Stimulated activated CD8-positive, alpha-beta memory T cell treated with anti-CD3 and anti-CD28 coated beads, Interleukin-7, amount 100 ng/mL, for 1 hour (primary cell): ENCODE results near the gene XIRP1.
A peak's percentile ranks its signal among the peaks of the same experiment; 100 is the strongest.
"Not testable (repeated sequence)": the region's sequence is repeated elsewhere in the genome, so short reads cannot be mapped to it uniquely, and the experiment has no call there.

Experiments
- DNase-seq, 2 donors: peaks; one replicate each; pipeline ENCODE4 v3.0.0-alpha.2; 2020; ENCODE audit warnings: low read depth in 2 of 2

XIRP1 gene

DNA sequence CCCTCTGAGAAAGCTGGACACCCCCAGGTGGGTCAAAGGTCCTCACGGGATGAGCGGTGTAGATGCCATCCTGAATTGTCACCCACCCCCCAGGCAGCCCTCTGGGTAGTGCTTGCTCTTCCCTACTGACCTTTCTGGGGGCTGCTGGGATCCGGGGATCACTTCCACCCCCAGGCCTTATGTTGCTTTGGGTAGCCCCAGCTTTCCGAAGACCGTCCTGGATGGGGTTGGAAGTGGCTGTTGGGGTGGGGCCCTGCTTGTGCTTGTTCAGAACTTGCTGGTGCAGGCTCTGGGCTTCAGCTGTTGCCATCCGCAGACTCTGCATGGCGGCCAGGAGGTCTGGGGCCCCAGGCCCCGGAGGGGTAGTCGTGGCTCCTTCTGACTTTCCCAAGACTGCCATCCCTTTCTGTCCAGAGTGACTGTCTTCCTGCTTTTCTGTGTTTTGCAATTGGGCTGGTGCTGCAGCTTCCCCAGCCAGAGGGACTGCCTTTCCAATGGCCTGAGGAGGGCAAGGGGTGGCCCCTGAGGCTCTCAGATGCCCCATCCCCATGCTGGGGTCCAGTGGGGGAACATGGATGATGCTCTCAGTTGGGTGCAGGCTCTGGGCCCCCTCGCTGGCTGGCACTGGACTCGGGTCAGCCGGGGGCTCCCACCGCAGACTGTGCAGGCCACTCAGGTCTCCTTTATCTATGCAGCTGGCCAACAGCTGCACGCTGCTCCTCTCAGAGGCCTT is 6.3 kb downstream of the XIRP1 start:
- no peak for DNase-seq

DNA sequence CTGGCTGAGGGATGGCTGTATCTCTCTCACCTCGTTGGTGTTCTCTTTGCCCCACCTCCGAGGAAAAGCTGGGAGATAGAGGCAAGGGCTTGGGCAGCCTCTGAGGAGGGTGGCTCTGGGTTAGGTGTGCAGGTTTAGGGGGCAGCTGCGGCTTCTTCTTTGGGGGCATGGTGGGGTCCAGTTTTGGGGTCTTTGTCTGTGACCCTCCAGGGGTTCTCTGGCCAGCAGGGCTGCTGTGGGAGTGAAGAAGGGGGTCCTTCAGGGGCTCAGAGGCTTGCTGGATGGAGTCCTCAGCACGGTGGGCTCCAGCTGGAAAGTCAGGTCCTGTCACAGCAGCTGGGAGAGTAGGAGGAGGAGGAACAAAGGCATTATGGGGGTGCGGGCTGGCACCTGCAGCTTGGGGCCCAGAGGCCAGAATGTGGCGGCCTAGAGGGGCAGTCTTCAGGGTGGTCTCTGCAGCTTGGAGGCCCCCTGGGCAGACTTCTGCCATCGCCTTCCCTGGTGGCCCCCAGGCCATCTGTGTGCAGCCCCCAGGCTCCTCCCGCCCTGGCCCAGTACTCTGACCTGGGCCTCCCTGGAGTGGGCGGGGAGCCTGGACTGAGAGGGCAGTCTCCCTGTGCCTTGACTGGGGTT is 7.0 kb downstream of the XIRP1 start:
- DNase-seq = no peak

DNA sequence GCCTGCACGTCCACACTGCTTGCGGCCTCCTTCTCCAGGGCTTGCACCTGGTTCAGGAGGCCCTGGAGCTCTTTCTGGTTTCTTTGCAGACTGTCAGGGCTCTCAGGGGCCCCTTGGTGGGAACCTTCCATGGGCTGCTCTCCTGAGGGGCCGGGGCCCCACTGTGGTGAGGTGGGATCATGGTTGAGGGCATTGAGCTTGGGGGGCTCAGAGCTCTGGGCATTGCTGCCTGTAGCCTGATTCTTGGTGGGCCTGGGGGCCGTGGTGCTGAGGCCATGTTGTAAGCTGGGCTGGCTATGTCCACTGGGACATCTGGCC is 7.5 kb downstream of the XIRP1 start:
- DNase-seq = no peak

DNA sequence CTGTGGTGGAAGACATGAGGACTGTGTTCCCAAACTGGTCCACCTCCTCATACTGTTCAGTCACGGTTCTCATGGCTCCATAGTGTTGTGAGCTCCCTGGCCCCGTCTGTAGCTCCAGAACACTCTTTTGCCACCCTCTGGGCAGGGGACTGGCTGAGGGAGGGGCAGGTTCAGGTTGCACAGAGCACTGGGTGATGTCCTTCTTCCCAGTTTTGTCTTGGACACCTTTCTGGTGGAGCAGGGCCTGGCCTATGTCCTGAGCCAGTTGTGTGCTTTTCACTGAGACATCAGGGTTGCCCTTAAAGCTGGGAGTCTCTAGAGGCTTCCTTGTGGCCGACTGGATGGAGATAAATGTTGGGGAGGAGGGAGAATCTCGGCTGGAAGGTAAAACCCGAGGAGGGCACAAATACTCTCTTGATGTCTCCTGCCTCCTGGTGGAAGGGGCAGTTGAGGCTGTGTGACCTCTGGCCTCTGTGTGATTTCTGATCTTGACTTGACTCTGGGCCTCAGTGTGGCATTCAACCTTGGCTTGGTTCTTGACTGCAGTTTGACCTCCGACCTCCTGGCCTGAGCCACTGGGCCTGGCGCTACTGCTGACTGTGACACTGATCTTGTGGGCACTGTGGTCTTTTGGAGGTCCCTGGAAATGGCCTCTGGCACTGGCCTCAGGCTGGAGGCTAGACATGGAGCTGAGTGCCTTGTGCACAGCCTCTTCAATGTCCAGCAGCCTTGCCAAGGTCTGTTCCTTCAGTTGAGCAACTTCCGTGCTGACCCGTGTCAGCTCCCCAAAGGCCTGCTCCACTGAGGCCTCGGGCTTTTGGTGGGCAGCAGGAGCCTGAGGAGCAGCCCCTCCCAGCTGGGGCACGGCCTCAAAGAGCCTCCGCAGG is 8.1 kb downstream of the XIRP1 start:
- DNase-seq = no peak

GRCh38 chr3:39183211-39184080 is 8.9 kb downstream of the XIRP1 start:
- DNase-seq = no peak

DNA sequence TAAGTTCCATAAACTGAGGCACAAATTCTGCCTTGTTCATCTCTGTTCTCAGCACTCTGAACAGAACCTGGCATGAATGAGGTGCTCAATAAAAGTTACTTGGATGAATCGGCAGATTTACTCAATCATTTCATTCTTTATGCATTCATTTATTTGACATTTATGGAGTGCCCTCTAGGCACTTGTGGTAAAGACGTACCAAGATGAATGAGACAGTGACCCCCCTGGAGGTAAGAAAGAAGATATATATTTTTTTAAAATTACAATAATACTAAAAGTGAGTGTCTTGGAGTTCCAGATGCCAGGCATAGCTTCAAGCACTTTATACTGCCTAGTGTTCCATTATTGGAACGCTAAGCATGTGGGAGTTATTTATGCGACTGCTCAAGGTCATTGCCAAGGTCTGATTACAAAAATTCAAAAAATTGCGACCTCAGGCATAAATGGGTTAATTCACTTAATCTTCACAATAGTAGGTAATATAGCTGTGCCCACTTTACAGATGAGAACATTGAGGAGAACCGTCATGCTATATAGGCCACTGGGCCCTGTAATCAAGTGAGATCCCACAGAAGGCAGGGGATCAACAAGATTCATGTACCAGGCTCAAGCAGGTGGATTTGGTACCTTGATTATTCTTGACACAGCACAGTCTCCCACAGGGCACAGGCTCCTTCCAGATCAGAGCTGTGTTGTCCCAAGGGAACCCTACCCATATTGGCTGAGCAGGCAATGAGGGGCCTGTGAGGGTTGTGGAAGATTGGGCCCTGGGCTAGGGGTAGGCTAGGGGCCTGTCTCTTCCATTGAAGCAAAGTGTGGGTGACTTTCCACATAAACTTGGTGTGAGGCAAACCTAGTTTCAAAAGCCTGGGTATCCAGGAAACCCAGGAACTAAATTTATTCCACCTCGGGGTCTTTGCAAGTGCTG is 10.7 kb downstream of the XIRP1 start:
- DNase-seq = no peak

DNA sequence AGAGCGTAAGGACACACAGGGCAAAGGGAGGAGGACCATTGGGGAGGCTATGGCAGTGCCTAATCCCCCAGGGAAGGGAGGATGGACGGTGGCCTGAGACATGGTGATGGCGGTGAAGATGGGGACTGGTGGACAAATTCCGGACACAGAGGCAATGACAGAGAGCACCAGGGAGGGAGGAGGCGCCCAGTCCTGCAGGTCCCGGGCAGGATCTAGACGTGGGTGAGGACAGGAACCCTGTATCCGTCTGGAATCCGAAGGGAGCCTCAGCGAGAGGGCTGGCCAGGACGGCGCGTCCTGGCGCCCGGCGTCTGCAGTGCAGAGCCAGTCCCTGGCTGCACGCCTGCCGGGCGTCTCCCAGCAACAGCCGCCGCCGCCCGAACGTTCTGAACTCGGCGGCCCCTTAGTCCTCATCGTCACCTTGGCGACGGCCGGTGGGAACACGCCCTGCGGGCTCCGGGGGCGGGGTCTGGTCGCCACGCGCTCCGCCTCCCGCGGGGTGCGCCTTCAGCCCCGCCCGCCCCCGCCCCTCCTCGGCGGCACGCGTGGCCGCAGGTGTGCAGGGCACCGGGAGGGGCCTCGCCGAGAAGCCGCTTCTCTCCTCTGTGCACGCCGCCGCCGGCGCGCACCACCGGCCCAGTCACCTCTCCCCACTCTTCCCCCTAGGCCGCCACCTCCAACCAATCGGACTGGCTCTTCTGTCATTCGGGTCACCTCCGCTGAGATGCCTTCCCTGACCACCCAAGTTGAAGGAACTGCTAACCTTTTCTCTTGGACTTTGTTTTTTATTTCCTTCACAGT is 11.6 kb downstream of the XIRP1 start:
- DNase-seq = peak; percentile 75 to 79

DNA sequence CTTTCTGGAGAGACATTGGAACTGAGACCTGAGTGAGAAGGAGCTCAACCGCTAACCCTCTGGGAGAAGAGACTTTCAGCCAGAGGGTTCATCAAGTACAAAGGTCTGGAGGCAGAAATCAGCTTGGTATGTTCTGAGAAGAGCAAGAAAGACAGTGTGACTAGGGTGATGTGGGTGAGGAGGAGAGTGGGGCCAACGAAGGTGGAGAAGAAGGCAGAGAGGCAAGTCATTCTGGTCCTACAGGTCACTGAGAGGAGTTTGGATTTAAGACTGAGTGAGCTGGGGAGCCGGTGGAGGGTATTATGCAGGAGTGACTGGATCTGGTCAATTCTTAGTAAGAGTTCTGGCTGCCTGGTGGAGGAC is 12.2 kb downstream of the XIRP1 start:
- no peak for DNase-seq

DNA sequence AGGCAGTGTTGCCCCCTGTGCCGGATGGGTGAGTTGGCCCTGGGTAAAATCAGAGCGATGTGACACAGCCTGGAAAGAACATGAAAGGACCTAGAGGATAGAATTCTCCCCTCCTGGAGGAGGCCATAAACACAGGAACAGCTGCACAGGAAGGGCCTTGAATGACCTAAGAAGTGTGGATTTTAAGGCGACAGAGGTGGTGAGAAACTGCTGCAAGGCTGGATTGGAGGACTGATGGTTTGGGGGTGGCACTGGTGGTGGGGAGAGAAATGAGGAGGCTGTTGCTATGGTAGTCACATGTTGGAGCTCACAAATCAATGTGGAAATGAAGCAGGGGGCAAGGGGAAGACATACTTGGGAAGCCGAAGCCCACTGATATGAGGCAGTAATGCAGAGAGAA is 13.8 kb downstream of the XIRP1 start:
- no peak for DNase-seq

GRCh38 chr3:39177708-39178332 is 14.6 kb downstream of the XIRP1 start:
- peak; percentile 57 to 70 for DNase-seq

GRCh38 chr3:39176025-39176714 is 16.2 kb downstream of the XIRP1 start:
- DNase-seq = no peak

DNA sequence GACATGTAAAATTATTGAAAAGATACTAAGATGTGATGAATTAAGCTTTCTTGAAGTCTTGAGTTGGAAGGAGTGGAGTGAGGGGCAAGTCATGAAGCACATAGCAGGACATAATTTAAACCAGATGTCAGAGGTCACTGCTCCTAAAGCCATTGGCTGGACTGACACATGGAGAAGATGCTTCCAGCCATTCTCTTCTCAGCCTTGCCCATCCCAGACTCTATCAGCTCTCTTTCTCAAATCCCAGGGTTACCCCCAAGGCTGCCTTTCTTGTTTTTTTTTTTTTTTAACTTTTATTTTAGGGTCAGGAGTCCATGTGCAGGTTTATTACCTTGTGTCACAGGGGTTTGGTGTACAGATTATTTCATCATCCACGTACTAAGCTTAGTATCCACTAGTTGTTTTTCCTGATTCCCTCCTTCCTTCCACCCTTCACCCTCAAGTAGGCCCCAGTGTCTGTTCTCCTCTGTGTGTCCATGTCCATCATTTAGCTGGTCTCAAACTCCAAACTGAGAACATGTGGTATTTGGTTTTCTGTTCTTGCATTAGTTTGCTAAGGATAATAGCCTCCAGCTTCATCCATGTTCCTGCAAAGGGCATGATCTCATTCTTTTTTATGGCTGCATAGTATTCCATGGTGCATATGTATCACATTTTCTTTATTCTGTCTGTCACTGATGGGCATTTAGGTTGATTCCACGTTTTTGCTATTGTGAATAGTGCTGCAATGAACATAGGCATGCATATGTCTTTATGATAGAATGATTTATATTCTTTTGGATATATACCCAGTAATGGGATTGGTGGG is 18.9 kb downstream of the XIRP1 start:
- no peak for DNase-seq

DNA sequence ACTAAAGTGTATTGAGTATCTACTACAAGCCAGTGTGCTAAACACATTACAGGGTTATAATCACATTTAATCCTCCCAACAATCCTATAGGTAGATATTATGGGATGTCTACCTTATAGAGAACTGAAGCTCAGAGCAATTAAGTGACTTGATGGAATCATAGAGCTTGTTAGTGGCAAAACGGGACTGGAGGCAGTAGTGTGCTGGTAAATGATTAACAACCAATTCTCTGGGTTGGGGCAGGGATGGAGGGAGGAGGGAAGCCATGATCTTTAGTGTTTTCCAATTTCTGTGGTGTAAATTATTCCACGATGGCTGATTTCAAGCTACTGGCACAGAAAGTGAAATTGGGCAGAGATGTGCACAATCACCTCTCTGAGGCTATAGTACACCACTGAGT is 20.5 kb downstream of the XIRP1 start:
- DNase-seq = no peak

DNA sequence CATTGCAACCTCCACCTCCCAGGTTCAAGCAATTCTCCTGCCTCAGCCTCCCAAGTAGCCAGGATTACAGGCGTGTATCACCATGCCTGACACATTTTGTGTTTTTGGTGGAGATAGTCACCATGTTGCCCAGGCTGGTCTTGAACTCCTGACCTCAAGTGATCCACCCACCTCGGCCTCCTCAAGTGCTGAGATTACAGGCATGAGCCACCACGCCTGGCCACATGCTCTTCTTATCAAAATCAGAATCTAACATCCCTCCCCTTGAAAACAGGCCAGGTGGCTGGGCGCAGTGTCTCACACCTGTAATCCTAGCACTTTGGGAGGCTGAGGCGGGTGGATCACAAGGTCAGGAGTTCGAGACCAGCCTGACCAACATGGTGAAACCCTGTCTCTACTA is 21.5 kb downstream of the XIRP1 start:
- not testable (repeated sequence) for DNase-seq

- no peak for DNase-seq
Measured at GRCh38 chr3:39170461-39170860, 21.9 kb downstream of the XIRP1 start.

- no peak for DNase-seq
Measured at GRCh38 chr3:39169712-39170111, 22.7 kb downstream of the XIRP1 start.

- DNase-seq = no peak
Measured at GRCh38 chr3:39168156-39168780, 24.1 kb downstream of the XIRP1 start.
